ENCODE results near the gene PIP4K2A. TPM values are rescaled to one million over a fixed set of nuclear protein-coding genes. Genes with fewer than 3 reads are reported as not detected.

The PIP4K2A gene
- total RNA-seq, 1 experiment from 2014 or later, result 21.4 TPM

- H2AFZ ChIP-seq, result no peak overlapping the region
- no peaks in the 10 kb centered on the region for H3F3A ChIP-seq (ENCODE audit: insufficient read depth, low read depth)
- no peak overlapping the region for H3K4me2 ChIP-seq
- CTCF ChIA-PET, result interaction anchor here (0.7 kb wide), 1 partner anchor 51 kb away, joined by 15 read pairs; no protein-coding TSS in a partner anchor
- no peak for DNase-seq
- H3K9me2 ChIP-seq (ENCODE audit: insufficient read depth), result no peaks in the 10 kb centered on the region
- H3K9me3 ChIP-seq (ENCODE audit: insufficient read depth, low read depth), result no peaks in the 10 kb centered on the region
- no peaks in the 10 kb centered on the region for H3K36me3 ChIP-seq (ENCODE audit: low read depth)
- no peaks in the 10 kb centered on the region for H3K27me3 ChIP-seq (ENCODE audit: insufficient read depth, low read depth)
- H3K79me2 ChIP-seq (ENCODE audit: low read depth), result 0 out of 2 replicates have a peak, but pooled peaks cover 9% of the 10 kb centered on the region
- no peak overlapping the region for H3K27ac ChIP-seq
- TF ChIP-seq CTCF (conservative IDR thresholded peaks at IDR 0.05) (no peak), EZH2 (IDR thresholded peaks at IDR 0.05; ENCODE audit: low read depth) (no peak)
- intact Hi-C loops (cut with micrococcal nuclease; ENCODE audit: unreplicated experiment), result no loop called here
- POLR2A ChIA-PET (ENCODE audit: unreplicated experiment), result no interaction called here
- H3K4me1 ChIP-seq (replicated peaks; ENCODE audit: insufficient read depth), result no peaks in the 10 kb centered on the region
- H4K20me1 ChIP-seq (ENCODE audit: insufficient read depth), result no peaks in the 10 kb centered on the region
- no peak overlapping the region for H3K4me3 ChIP-seq
- BruUV-seq (replicated peaks), result no TSS peak
These were observed 39.8 kb downstream of the PIP4K2A start for GRCh38 chr10:22674573-22674930.

GRCh38 chr10:22673785-22674572 is 40.4 kb downstream of the PIP4K2A start:
- Histone ChIP-seq H3K4me3 (no peak overlapping the region), H3K4me2 (no peak overlapping the region), H3K9me2 (ENCODE audit: insufficient read depth) (no peaks in the 10 kb centered on the region), H4K20me1 (ENCODE audit: insufficient read depth) (no peaks in the 10 kb centered on the region), H3K36me3 (ENCODE audit: low read depth) (no peaks in the 10 kb centered on the region), H3K27ac (no peak overlapping the region), H3K4me1 (replicated peaks; ENCODE audit: insufficient read depth) (no peaks in the 10 kb centered on the region), H3K79me2 (ENCODE audit: low read depth) (0 out of 2 replicates have a peak, but pooled peaks cover 5% of the 10 kb centered on the region), H3K27me3 (ENCODE audit: insufficient read depth, low read depth) (no peaks in the 10 kb centered on the region), H3F3A (ENCODE audit: insufficient read depth, low read depth) (no peaks in the 10 kb centered on the region), H3K9me3 (ENCODE audit: insufficient read depth, low read depth) (no peaks in the 10 kb centered on the region), H2AFZ (no peak overlapping the region)
- DNase-seq, result no peak
- intact Hi-C loops (cut with micrococcal nuclease; ENCODE audit: unreplicated experiment), result no loop called here
- ChIA-PET POLR2A (ENCODE audit: unreplicated experiment) (no interaction called here), CTCF (interaction anchor here (0.7 kb wide), 1 partner anchor 50 kb away, joined by 15 read pairs; no protein-coding TSS in a partner anchor)
- no peak for TF ChIP-seq EZH2 (IDR thresholded peaks at IDR 0.05; ENCODE audit: low read depth)
- BruUV-seq (replicated peaks), result no TSS peak

- TF ChIP-seq CTCF (conservative IDR thresholded peaks at IDR 0.05) (no peak), EZH2 (IDR thresholded peaks at IDR 0.05; ENCODE audit: low read depth) (no peak)
- H3K27ac ChIP-seq, result no peak overlapping the region
- ChIA-PET CTCF (no interaction called here), POLR2A (ENCODE audit: unreplicated experiment) (no interaction called here)
- no TSS peak for BruUV-seq (replicated peaks)
- no peaks in the 10 kb centered on the region for H3K9me2 ChIP-seq (ENCODE audit: insufficient read depth)
- no peak for DNase-seq
- no peak overlapping the region for H2AFZ ChIP-seq
- H3K36me3 ChIP-seq (ENCODE audit: low read depth), result no peaks in the 10 kb centered on the region
- H3K9me3 ChIP-seq (ENCODE audit: insufficient read depth, low read depth), result no peaks in the 10 kb centered on the region
- H3F3A ChIP-seq (ENCODE audit: insufficient read depth, low read depth), result no peaks in the 10 kb centered on the region
- H3K4me1 ChIP-seq (replicated peaks; ENCODE audit: insufficient read depth), result no peaks in the 10 kb centered on the region
- no peak overlapping the region for H3K4me2 ChIP-seq
- no peaks in the 10 kb centered on the region for H3K27me3 ChIP-seq (ENCODE audit: insufficient read depth, low read depth)
- no peak overlapping the region for H3K4me3 ChIP-seq
- H3K79me2 ChIP-seq (ENCODE audit: low read depth), result 0 out of 2 replicates have a peak, but pooled peaks cover 5% of the 10 kb centered on the region
- no peaks in the 10 kb centered on the region for H4K20me1 ChIP-seq (ENCODE audit: insufficient read depth)
- intact Hi-C loops (cut with micrococcal nuclease; ENCODE audit: unreplicated experiment), result no loop called here
These were observed 41.3 kb downstream of the PIP4K2A start for GRCh38 chr10:22673091-22673392.
